RWPE2 (cell line): ENCODE data around the gene SPATA16.

ENCODE experiments used
- ATAC-seq: fragments of 200-7000 bp; cut with Tn5 transposase; 3 replicates; pipeline ENCODE4 v1.9.1; 2021; ENCODE audit warnings: low read depth
- DNase-seq: peaks from one replicate; pipeline ENCODE4 v3.0.0-alpha.2; 2020; ENCODE audit warnings: low spot score
- H3K27ac ChIP-seq: fragments of 450-650 bp; 2 replicates; pipeline ENCODE4 v1.5.1; 2017; ENCODE audit warnings: mild to moderate bottlenecking; ENCODE audit not compliant: poor library complexity, severe bottlenecking
- H3K27me3 ChIP-seq: fragments of 250-450 bp; sonication (Bioruptor Pico); 2 replicates; pipeline ENCODE4 v1.5.1; 2021; ENCODE audit warnings: mild to moderate bottlenecking, moderate library complexity; ENCODE audit not compliant: insufficient read depth, poor library complexity, severe bottlenecking
- H3K36me3 ChIP-seq: fragments of 250-450 bp; sonication (Bioruptor Pico); 2 replicates; pipeline ENCODE4 v1.5.1; 2020; ENCODE audit warnings: low read depth, mild to moderate bottlenecking, moderate library complexity
- H3K4me1 ChIP-seq: fragments of 250-450 bp; sonication (Bioruptor Pico); 2 replicates; pipeline ENCODE4 v1.5.1; 2021; ENCODE audit warnings: mild to moderate bottlenecking, moderate library complexity; ENCODE audit not compliant: insufficient read depth, poor library complexity, severe bottlenecking
- H3K4me3 ChIP-seq: fragments of 250-450 bp; sonication (Bioruptor Pico); 2 replicates; pipeline ENCODE4 v1.5.1; 2021; ENCODE audit warnings: mild to moderate bottlenecking, moderate library complexity; ENCODE audit not compliant: severe bottlenecking
- H3K9me3 ChIP-seq: fragments of 250-450 bp; sonication (Bioruptor Pico); 2 replicates; pipeline ENCODE4 v1.5.1; 2021; ENCODE audit warnings: mild to moderate bottlenecking, moderate library complexity; ENCODE audit not compliant: severe bottlenecking
- CTCF ChIP-seq: fragments of 450-650 bp; IDR thresholded peaks from one replicate; pipeline ENCODE4 v1.5.1; 2017; ENCODE audit warnings: mild to moderate bottlenecking, moderate library complexity; ENCODE audit not compliant: poor library complexity, severe bottlenecking

The SPATA16 gene

DNA sequence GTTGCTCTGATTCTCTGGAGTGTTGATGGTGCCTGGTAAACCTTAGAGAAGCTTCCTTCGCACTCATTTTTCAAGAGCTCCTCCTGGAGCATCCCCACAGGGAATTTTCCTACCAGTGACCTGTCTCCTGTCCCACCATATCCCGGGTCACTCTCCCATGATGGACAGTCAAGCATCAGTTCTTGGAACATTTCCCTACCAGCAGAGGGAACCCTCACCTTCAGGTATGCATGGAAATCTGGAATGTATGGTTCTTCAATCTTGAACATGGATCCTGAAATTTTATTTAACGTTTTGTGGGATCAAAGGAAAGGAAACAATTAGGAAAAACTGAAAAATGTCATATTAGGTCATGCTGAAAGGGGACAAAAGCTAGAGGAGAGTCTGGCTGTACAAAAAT is 153.8 kb downstream of the SPATA16 start:
- no peaks in the 10 kb centered on the region for H3K36me3 ChIP-seq
- no peaks in the 10 kb centered on the region for H3K27me3 ChIP-seq
- ATAC-seq (no peak), DNase-seq (no peak)
- TF ChIP-seq CTCF, result peak; percentile 40
- H3K9me3 ChIP-seq, result no peaks in the 10 kb centered on the region
- H3K4me1 ChIP-seq, result no peaks in the 10 kb centered on the region
- H3K4me3 ChIP-seq, result no peak overlapping the region
- no peak overlapping the region for H3K27ac ChIP-seq

DNA sequence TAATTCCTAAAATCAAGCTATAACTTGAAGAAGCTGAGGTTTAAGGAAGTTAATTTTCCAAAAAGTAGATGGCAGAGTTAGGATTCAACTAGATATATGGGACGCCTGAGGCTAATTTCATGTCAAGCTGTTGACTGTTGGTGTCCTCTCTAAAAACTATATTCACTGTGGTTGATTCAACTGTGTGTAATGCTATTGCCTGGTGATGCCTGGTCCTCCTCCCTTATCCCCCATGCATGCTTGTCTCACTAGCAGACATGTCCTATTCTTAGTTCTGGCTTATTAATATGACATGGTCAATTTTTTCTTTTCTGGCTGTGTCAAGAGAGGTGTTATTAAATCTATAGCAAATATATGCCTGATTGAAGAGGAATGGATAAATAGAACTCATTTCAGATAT is 156.1 kb downstream of the SPATA16 start:
- no peaks in the 10 kb centered on the region for H3K27me3 ChIP-seq
- TF ChIP-seq CTCF, result no peak
- DNase-seq, result no peak
- no peak overlapping the region for H3K27ac ChIP-seq
- H3K9me3 ChIP-seq, result no peaks in the 10 kb centered on the region
- no peak for ATAC-seq
- H3K4me1 ChIP-seq, result no peaks in the 10 kb centered on the region
- no peak overlapping the region for H3K4me3 ChIP-seq
- H3K36me3 ChIP-seq, result no peaks in the 10 kb centered on the region

DNA sequence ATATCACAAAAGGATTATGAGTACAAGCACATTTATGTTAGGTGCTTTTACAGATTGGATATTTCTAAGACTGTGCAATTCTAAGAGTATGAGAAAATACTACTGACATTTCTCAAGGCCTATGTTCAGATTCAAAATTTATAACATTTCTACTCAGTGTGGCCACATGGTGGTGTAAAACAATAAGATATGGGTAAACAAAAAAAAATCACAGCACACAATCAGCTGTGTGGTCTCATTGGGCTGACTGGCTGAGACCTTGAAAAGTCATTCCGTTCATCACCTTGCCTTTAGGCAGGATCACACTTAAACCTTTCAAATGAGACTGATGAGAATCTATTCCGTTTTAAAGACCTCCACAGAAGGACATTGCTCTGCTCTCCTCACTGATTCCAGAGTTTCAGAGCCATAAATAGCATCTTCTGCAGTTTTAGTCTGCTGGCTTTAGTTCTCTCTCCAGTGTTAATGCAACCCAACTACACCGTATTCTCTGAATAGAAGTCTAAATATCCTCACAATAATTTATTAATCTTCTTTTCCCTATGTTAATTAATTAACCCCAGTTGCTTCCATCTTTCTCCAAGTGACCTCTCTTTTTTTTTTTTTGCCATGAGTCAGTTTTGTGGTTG is 158.2 kb downstream of the SPATA16 start:
- DNase-seq (no peak), ATAC-seq (no peak)
- H3K36me3 ChIP-seq, result no peaks in the 10 kb centered on the region
- peaks cover 2% of the 10 kb centered on the region for H3K9me3 ChIP-seq
- no peaks in the 10 kb centered on the region for H3K4me1 ChIP-seq
- H3K27me3 ChIP-seq, result no peaks in the 10 kb centered on the region
- H3K4me3 ChIP-seq, result no peak overlapping the region
- H3K27ac ChIP-seq, result no peak overlapping the region
- peak; percentile 21 for TF ChIP-seq CTCF

DNA sequence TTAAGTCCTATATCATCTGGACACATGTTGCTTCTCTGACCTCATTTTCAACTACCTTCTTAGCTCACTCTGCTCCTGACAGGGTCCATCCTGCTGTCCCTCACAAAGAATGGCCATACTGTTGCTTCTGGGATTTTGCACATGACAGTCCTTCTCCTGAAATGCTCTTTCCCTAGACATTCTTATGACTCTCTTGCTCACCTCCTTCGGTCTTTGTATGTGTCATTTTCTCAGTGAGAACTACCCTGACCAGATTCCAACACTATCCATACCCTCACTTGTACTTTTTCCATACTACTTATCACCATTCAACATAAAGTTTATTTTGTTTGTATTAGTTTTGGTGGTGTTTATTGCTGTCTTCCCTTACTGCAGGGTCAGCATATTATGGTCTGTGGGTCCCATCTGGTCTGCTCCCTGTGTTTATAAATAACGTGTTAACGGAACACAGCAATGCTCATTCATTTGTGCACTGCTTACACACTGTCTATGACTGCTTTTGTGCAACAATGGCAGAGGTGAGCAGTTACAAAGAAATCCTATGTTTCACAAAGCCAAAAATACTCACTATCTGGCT is 159.5 kb downstream of the SPATA16 start:
- Histone ChIP-seq H3K4me1 (no peaks in the 10 kb centered on the region), H3K27me3 (no peaks in the 10 kb centered on the region), H3K36me3 (no peaks in the 10 kb centered on the region), H3K4me3 (no peak overlapping the region), H3K27ac (no peak overlapping the region), H3K9me3 (peaks cover 2% of the 10 kb centered on the region)
- ATAC-seq (no peak), DNase-seq (no peak)
- no peak for TF ChIP-seq CTCF

GRCh38 chr3:172980849-172981248 is 160.2 kb downstream of the SPATA16 start:
- no peak for ATAC-seq
- DNase-seq, result no peak
- Histone ChIP-seq H3K4me1 (no peaks in the 10 kb centered on the region), H3K4me3 (no peak overlapping the region), H3K9me3 (peaks cover 2% of the 10 kb centered on the region), H3K27ac (no peak overlapping the region), H3K36me3 (no peaks in the 10 kb centered on the region), H3K27me3 (no peaks in the 10 kb centered on the region)
- no peak for TF ChIP-seq CTCF
